GM12891 (cell line): ENCODE results near the gene PPFIA3.

Experiments used
- POLR2A ChIP-seq: IDR thresholded peaks from 2 replicates; pipeline ENCODE4 v1.6.1; 2011; ENCODE audit warnings: low read depth, low read length, control low read depth
- POLR2AphosphoS5 ChIP-seq: IDR thresholded peaks from 2 replicates; pipeline ENCODE4 v1.6.1; 2011; ENCODE audit warnings: low read depth, low read length, control low read depth

- TF ChIP-seq POLR2A, result peak; percentile 95
- peak; percentile 95 for TF ChIP-seq POLR2AphosphoS5
These were observed 34.1 kb upstream of the PPFIA3 start, which contains the start of gene SNRNP70 for GRCh38 chr19:49085020-49085867.
